Measurements from ENCODE around the gene SLC25A19.

The SLC25A19 gene

DNA sequence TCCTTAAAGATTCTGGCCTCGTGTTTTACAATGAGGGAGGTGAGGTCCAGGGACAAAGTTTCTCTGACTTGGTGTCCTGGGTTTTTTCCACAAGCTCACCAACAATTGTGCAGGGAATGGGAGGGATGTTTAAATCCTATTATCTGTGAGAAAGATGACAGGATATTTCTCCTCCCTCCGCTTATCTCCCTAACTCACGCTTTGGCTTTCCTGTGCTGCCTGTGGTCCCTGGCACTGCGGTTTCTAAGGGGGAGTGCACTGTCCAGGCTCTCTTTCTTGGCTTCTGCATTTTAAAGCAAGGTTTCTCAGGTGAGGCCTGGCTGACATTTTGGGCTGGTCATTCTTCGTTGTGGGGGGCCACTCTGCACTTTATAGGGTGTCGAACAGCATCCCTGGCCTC is 44.2 kb downstream of the SLC25A19 start:
- H3K27me3 ChIP-seq (ENCODE audit: control insufficient read depth in 1 of 2, insufficient read depth in 2 of 2, low read length in 2 of 2): no peaks in the 10 kb centered on the region
- no peaks in the 10 kb centered on the region for H3K4me1 ChIP-seq (ENCODE audit: insufficient read depth, low read length)
- H3K4me3 ChIP-seq (ENCODE audit: low read depth in 1 of 2, low read length in 2 of 2): no peak overlapping the region
- no peak overlapping the region for H3K27ac ChIP-seq (ENCODE audit: low read depth, low read length)
- no peaks in the 10 kb centered on the region for H3K9me3 ChIP-seq (ENCODE audit: low read length)
- H3K9ac ChIP-seq (ENCODE audit: low read length): no peak overlapping the region
- peaks cover 69% of the 10 kb centered on the region for H3K36me3 ChIP-seq (ENCODE audit: insufficient read depth, low read length)

DNA sequence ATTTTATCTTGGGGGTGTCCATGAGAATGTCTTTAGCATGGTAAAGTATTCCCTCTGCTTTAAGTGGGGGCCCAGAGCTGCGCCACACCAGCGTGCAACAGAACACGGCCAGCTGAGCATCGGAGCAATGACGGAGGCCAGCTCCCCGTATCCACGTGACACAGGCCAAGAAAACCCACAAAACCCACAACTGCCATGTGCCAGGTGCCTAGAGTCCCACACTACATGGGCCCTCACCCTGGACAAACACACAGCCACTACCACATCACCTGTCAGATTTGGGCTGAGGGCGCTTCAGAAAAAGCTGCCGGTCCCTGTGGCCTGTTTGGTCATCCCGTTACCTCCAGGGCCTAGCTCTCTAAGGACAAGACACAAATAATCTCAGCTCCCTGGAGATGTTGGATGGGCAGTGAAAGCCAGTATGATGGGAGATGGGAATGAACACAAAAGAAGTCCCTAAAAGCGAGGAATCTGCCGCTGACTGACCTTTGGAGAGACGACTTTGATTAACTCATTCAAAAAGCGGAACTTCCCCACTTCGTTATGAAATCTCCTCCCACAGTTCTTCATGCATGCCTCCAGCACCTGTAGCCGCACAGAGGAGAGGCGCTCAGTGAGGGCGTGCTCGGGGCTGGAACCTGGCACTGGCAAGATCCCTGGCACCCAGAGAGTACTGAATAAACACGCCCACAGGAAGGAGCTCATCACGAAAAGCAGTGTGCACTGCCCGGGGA is 44.9 kb downstream of the SLC25A19 start:
- no peak overlapping the region for H3K27ac ChIP-seq (ENCODE audit: low read depth, low read length)
- no peaks in the 10 kb centered on the region for H3K9me3 ChIP-seq (ENCODE audit: low read length)
- no peak overlapping the region for H3K4me3 ChIP-seq (ENCODE audit: low read depth in 1 of 2, low read length in 2 of 2)
- H3K9ac ChIP-seq (ENCODE audit: low read length): no peak overlapping the region
- no peaks in the 10 kb centered on the region for H3K4me1 ChIP-seq (ENCODE audit: insufficient read depth, low read length)
- H3K36me3 ChIP-seq (ENCODE audit: insufficient read depth, low read length): peaks cover 75% of the 10 kb centered on the region
- H3K27me3 ChIP-seq (ENCODE audit: control insufficient read depth in 1 of 2, insufficient read depth in 2 of 2, low read length in 2 of 2): no peaks in the 10 kb centered on the region

DNA sequence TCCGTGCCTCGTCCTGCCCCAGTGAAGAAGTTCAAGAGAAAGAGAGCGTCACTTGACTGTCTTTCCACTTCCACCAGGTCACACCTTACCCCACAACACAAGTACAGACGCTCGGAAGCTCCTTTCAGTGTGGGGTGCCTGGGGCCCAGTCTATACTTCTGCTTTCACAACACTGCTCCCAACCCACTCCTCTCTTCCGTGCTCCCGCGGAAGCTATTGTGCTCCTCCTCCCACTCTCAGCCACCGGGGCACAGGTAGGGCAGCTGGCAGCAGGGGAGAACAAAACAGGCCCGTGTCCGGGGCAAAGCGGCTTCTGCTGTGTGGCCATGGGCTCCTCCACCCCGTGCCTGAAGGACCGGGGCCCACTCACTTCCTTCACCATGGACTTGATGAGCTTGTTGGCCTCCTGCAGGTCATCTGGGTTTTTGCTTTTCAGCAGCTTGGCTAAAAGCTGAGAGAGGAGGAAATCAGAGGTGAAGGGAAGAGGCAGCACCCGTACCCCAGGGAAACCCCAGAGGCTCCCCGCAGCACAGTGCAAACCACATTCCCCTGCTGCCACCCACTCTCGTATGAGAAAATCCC is 46.7 kb downstream of the SLC25A19 start:
- H3K27ac ChIP-seq (ENCODE audit: low read depth, low read length): no peak overlapping the region
- no peak overlapping the region for H3K4me3 ChIP-seq (ENCODE audit: low read depth in 1 of 2, low read length in 2 of 2)
- no peak overlapping the region for H3K9ac ChIP-seq (ENCODE audit: low read length)
- no peaks in the 10 kb centered on the region for H3K27me3 ChIP-seq (ENCODE audit: control insufficient read depth in 1 of 2, insufficient read depth in 2 of 2, low read length in 2 of 2)
- no peaks in the 10 kb centered on the region for H3K4me1 ChIP-seq (ENCODE audit: insufficient read depth, low read length)
- H3K36me3 ChIP-seq (ENCODE audit: insufficient read depth, low read length): peaks cover 93% of the 10 kb centered on the region
- H3K9me3 ChIP-seq (ENCODE audit: low read length): no peaks in the 10 kb centered on the region

DNA sequence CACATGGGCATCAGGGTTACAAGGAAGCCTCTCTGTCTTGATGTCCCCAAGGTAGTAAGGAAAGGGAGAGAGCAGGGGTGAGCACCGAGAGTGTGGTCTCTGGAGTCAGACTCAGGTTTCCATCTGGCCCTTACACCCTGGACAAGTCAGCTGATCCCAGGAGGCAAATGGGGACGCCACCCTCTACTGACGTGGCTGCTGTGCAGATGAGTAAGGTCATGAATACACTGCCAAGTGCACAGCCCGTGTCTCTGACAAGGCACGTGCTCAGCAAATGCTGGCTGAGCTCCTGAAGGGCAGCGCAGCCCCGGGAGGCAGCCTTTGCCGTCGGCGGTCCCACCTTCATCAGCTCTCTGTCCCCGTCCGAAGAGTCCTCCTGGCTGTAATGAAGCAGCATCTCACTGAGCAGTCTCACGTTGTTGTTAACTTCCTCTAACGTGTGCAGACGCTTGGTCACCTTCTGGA is 47.2 kb downstream of the SLC25A19 start:
- H3K9ac ChIP-seq (ENCODE audit: low read length): no peak overlapping the region
- H3K27ac ChIP-seq (ENCODE audit: low read depth, low read length): no peak overlapping the region
- no peaks in the 10 kb centered on the region for H3K27me3 ChIP-seq (ENCODE audit: control insufficient read depth in 1 of 2, insufficient read depth in 2 of 2, low read length in 2 of 2)
- no peaks in the 10 kb centered on the region for H3K9me3 ChIP-seq (ENCODE audit: low read length)
- H3K4me3 ChIP-seq (ENCODE audit: low read depth in 1 of 2, low read length in 2 of 2): no peak overlapping the region
- H3K36me3 ChIP-seq (ENCODE audit: insufficient read depth, low read length): peaks cover 98% of the 10 kb centered on the region
- no peaks in the 10 kb centered on the region for H3K4me1 ChIP-seq (ENCODE audit: insufficient read depth, low read length)

GRCh38 chr17:75241502-75241901 is 47.7 kb downstream of the SLC25A19 start:
- no peaks in the 10 kb centered on the region for H3K9me3 ChIP-seq (ENCODE audit: low read length)
- no peak overlapping the region for H3K9ac ChIP-seq (ENCODE audit: low read length)
- H3K4me1 ChIP-seq (ENCODE audit: insufficient read depth, low read length): no peaks in the 10 kb centered on the region
- H3K27me3 ChIP-seq (ENCODE audit: control insufficient read depth in 1 of 2, insufficient read depth in 2 of 2, low read length in 2 of 2): no peaks in the 10 kb centered on the region
- no peak overlapping the region for H3K27ac ChIP-seq (ENCODE audit: low read depth, low read length)
- no peak overlapping the region for H3K4me3 ChIP-seq (ENCODE audit: low read depth in 1 of 2, low read length in 2 of 2)
- peaks cover 99% of the 10 kb centered on the region for H3K36me3 ChIP-seq (ENCODE audit: insufficient read depth, low read length)

- Histone ChIP-seq H3K27ac (ENCODE audit: low read depth, low read length) (no peak overlapping the region), H3K27me3 (ENCODE audit: control insufficient read depth in 1 of 2, insufficient read depth in 2 of 2, low read length in 2 of 2) (no peaks in the 10 kb centered on the region), H3K36me3 (ENCODE audit: insufficient read depth, low read length) (peaks cover 98% of the 10 kb centered on the region), H3K4me1 (ENCODE audit: insufficient read depth, low read length) (no peaks in the 10 kb centered on the region), H3K9ac (ENCODE audit: low read length) (no peak overlapping the region), H3K4me3 (ENCODE audit: low read depth in 1 of 2, low read length in 2 of 2) (no peak overlapping the region), H3K9me3 (ENCODE audit: low read length) (no peaks in the 10 kb centered on the region)
Measured at GRCh38 chr17:75241143-75241430, 48.1 kb downstream of the SLC25A19 start.

GRCh38 chr17:75240394-75241142 is 48.7 kb downstream of the SLC25A19 start:
- Histone ChIP-seq H3K27ac (ENCODE audit: low read depth, low read length) (no peak overlapping the region), H3K27me3 (ENCODE audit: control insufficient read depth in 1 of 2, insufficient read depth in 2 of 2, low read length in 2 of 2) (no peaks in the 10 kb centered on the region), H3K9me3 (ENCODE audit: low read length) (no peaks in the 10 kb centered on the region), H3K4me1 (ENCODE audit: insufficient read depth, low read length) (no peaks in the 10 kb centered on the region), H3K4me3 (ENCODE audit: low read depth in 1 of 2, low read length in 2 of 2) (no peak overlapping the region), H3K36me3 (ENCODE audit: insufficient read depth, low read length) (peaks cover 93% of the 10 kb centered on the region), H3K9ac (ENCODE audit: low read length) (no peak overlapping the region)

GRCh38 chr17:75239778-75240393 is 49.3 kb downstream of the SLC25A19 start:
- no peak overlapping the region for H3K4me3 ChIP-seq (ENCODE audit: low read depth in 1 of 2, low read length in 2 of 2)
- peaks cover 92% of the 10 kb centered on the region for H3K36me3 ChIP-seq (ENCODE audit: insufficient read depth, low read length)
- no peak overlapping the region for H3K27ac ChIP-seq (ENCODE audit: low read depth, low read length)
- H3K9ac ChIP-seq (ENCODE audit: low read length): no peak overlapping the region
- H3K27me3 ChIP-seq (ENCODE audit: control insufficient read depth in 1 of 2, insufficient read depth in 2 of 2, low read length in 2 of 2): no peaks in the 10 kb centered on the region
- no peaks in the 10 kb centered on the region for H3K4me1 ChIP-seq (ENCODE audit: insufficient read depth, low read length)
- no peaks in the 10 kb centered on the region for H3K9me3 ChIP-seq (ENCODE audit: low read length)

DNA sequence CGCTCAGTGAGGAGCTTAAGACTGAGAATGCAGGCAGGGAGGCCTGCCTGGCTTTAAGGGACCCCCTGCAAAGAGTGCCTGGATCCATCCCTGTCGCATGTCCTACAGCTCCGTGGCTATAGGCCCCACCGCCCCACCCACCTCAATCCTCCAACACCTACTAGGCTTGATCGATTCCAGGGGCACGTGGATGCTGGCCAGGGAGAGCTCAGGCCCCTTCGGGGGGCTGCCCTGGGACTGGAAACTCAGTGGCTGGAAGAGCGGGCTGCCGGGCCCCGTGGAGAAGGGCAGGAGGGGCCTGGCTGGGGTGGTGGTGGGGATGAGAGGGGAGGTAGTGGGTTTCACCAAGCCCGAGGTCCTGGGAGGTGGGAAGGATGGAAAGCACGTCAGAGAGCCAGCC is 50.0 kb downstream of the SLC25A19 start:
- Histone ChIP-seq H3K9me3 (ENCODE audit: low read length) (no peaks in the 10 kb centered on the region), H3K4me3 (ENCODE audit: low read depth in 1 of 2, low read length in 2 of 2) (no peak overlapping the region), H3K9ac (ENCODE audit: low read length) (no peak overlapping the region), H3K4me1 (ENCODE audit: insufficient read depth, low read length) (no peaks in the 10 kb centered on the region), H3K27me3 (ENCODE audit: control insufficient read depth in 1 of 2, insufficient read depth in 2 of 2, low read length in 2 of 2) (no peaks in the 10 kb centered on the region), H3K27ac (ENCODE audit: low read depth, low read length) (no peak overlapping the region), H3K36me3 (ENCODE audit: insufficient read depth, low read length) (peaks cover 92% of the 10 kb centered on the region)

- no peak overlapping the region for H3K27ac ChIP-seq (ENCODE audit: low read depth, low read length)
- no peak overlapping the region for H3K9ac ChIP-seq (ENCODE audit: low read length)
- H3K36me3 ChIP-seq (ENCODE audit: insufficient read depth, low read length): peaks cover 90% of the 10 kb centered on the region
- H3K4me3 ChIP-seq (ENCODE audit: low read depth in 1 of 2, low read length in 2 of 2): no peak overlapping the region
- H3K27me3 ChIP-seq (ENCODE audit: control insufficient read depth in 1 of 2, insufficient read depth in 2 of 2, low read length in 2 of 2): no peaks in the 10 kb centered on the region
- no peaks in the 10 kb centered on the region for H3K4me1 ChIP-seq (ENCODE audit: insufficient read depth, low read length)
- H3K9me3 ChIP-seq (ENCODE audit: low read length): no peaks in the 10 kb centered on the region
Measured at GRCh38 chr17:75238684-75239191, 50.5 kb downstream of the SLC25A19 start.

- no peaks in the 10 kb centered on the region for H3K27me3 ChIP-seq (ENCODE audit: control insufficient read depth in 1 of 2, insufficient read depth in 2 of 2, low read length in 2 of 2)
- no peaks in the 10 kb centered on the region for H3K4me1 ChIP-seq (ENCODE audit: insufficient read depth, low read length)
- no peak overlapping the region for H3K9ac ChIP-seq (ENCODE audit: low read length)
- H3K4me3 ChIP-seq (ENCODE audit: low read depth in 1 of 2, low read length in 2 of 2): no peak overlapping the region
- H3K36me3 ChIP-seq (ENCODE audit: insufficient read depth, low read length): peaks cover 83% of the 10 kb centered on the region
- H3K9me3 ChIP-seq (ENCODE audit: low read length): no peaks in the 10 kb centered on the region
- no peak overlapping the region for H3K27ac ChIP-seq (ENCODE audit: low read depth, low read length)
Measured at GRCh38 chr17:75238020-75238580, 51.1 kb downstream of the SLC25A19 start.

All from muscle layer of colon (tissue), 2 donors.